Lower lobe of right lung (tissue), 2 donors: ENCODE results near the gene PSMB9. TPM values are rescaled to one million over a fixed set of nuclear protein-coding genes. Genes with fewer than 3 reads are reported as not detected.

Experiments used
- ATAC-seq, 2 donors: fragments of 200-7000 bp; cut with Tn5 transposase; one replicate each; pipeline ENCODE4 v1.9.1; 2020 to 2022; ENCODE audit warnings: mild to moderate bottlenecking in 2 of 2, moderate library complexity in 2 of 2
- DNase-seq: peaks from one replicate; pipeline ENCODE4 v3.0.0-alpha.2; 2020
- H3K27ac ChIP-seq: fragments of 200-600 bp; one replicate; pipeline ENCODE4 v1.8.0; 2022
- H3K27me3 ChIP-seq: fragments of 200-600 bp; one replicate; pipeline ENCODE4 v1.8.0; 2022; ENCODE audit warnings: low read depth
- H3K36me3 ChIP-seq: fragments of 200-600 bp; one replicate; pipeline ENCODE4 v1.8.0; 2022; ENCODE audit warnings: mild to moderate bottlenecking
- H3K4me1 ChIP-seq: fragments of 200-600 bp; one replicate; pipeline ENCODE4 v1.8.0; 2022
- H3K4me3 ChIP-seq: fragments of 200-600 bp; one replicate; pipeline ENCODE4 v1.8.0; 2022; ENCODE audit warnings: mild to moderate bottlenecking
- H3K9me3 ChIP-seq: fragments of 200-600 bp; one replicate; pipeline ENCODE4 v1.8.0; 2022
- CTCF ChIP-seq: fragments of 200-600 bp; IDR thresholded peaks from one replicate; pipeline ENCODE4 v1.8.0; 2022; ENCODE audit warnings: antibody characterized with exemption, mild to moderate bottlenecking
- intact Hi-C: fragments of 100-400 bp; cut with DNase I; formaldehyde crosslinking; loops from one replicate; pipeline ENCODE4 v1.11.0; 2022
- total RNA-seq: library from RNA; stranded (reverse); fragmentation: NEBNext Ultra II Directional; extraction: Animal tissue kit (Norgen Biotek cat#: 25700); gene quantifications from one replicate; pipeline ENCODE4 v1.2.1, GENCODE V29; 2021
- donor health status: DM: no; HTN: yes; CAD: no; lungs with severe emphysema.

Gene PSMB9
- total RNA-seq, 1 donor from 2014 or later, result 74.5 TPM

DNA sequence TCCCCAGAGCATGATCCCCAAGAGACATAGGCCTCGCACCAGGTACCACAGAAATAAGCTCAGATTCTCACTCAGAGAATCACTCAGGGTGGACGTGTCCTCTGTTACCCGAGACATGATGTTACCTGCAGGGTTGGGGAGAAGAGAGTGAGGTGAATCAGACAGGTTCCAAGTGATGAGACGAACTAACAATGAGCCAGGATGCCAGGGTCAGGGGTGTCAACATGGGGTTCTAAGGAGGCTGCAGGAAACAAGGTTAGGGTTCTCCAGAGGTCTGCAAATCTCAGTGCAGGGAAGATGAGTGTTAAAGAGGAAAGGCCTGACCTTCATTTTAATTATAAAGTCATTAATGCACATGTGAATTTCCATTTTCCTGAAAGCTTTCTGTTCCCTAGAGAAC is 3.0 kb upstream of the PSMB9 start:
- ATAC-seq, result no peak
- Histone ChIP-seq H3K4me1 (peaks cover 53% of the 10 kb centered on the region), H3K36me3 (peaks cover 59% of the 10 kb centered on the region), H3K27ac (no peak overlapping the region), H3K4me3 (no peak overlapping the region), H3K27me3 (no peaks in the 10 kb centered on the region), H3K9me3 (no peaks in the 10 kb centered on the region)
- no peak for DNase-seq
- TF ChIP-seq CTCF, result no peak
- intact Hi-C loops, result no loop called here

DNA sequence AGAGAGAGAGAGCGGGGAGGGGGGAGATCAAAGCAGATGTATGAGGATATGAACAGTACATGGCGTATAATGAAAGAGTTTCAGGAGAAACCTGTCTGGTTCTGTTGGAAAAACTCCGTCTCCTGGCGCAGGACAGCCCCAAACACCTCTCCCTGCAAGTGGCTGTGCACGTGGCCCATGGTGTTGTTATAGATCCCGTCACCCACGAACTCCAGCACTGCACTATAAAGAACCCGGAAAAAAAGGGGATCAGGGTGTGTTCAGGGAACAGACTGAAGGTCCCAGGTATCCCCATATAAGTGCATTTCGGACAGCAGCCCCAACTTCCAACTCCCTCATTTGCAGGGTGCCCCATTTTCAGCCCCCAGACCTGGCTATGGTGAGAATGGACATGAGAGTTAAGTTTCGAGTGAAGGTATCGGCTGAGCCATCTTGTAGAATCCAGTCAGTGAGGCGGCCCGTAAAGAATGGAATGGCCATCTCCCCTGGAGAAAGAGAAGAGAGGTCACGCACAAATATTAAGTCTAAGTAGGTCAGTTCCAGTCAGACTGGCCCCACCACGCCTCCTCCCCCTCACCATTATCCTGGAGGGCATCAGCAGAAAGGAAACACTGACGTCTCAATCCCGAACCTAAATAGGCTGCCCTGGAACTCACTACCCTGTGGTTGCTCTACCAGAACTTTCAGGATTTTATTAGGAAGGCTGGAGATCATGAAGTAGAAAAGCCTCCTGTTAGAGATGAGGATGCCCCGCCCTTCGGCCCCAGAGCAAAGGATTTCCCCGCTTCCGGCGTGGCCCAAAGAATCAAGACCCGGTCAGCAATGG is 1.8 kb upstream of the PSMB9 start:
- no peak for TF ChIP-seq CTCF
- Histone ChIP-seq H3K4me1 (peaks cover 52% of the 10 kb centered on the region), H3K36me3 (peaks cover 59% of the 10 kb centered on the region), H3K9me3 (no peaks in the 10 kb centered on the region), H3K27me3 (no peaks in the 10 kb centered on the region), H3K27ac (peak overlapping the region; percentile 97), H3K4me3 (peak overlapping the region; percentile 93)
- intact Hi-C loops, result no loop called here
- ATAC-seq, result peak in 1 of 2 donors; percentile 8
- no peak for DNase-seq

GRCh38 chr6:32852844-32853540 is 1.0 kb upstream of the PSMB9 start:
- ATAC-seq, result peak; percentile 59 to 63
- no peaks in the 10 kb centered on the region for H3K9me3 ChIP-seq
- peak; percentile 76 for DNase-seq
- no peaks in the 10 kb centered on the region for H3K27me3 ChIP-seq
- TF ChIP-seq CTCF, result no peak
- H3K27ac ChIP-seq, result peak overlapping the region; percentile 97
- H3K4me1 ChIP-seq, result peaks cover 52% of the 10 kb centered on the region
- intact Hi-C loops, result no loop called here
- H3K4me3 ChIP-seq, result peak overlapping the region; percentile 93
- peaks cover 59% of the 10 kb centered on the region for H3K36me3 ChIP-seq

GRCh38 chr6:32854376-32855178 is 585 bp downstream of the PSMB9 start:
- ATAC-seq (peak; percentile 51 to 57), DNase-seq (peak; percentile 61)
- Histone ChIP-seq H3K27ac (peak overlapping the region; percentile 97), H3K36me3 (peaks cover 61% of the 10 kb centered on the region), H3K9me3 (no peaks in the 10 kb centered on the region), H3K4me3 (peak overlapping the region; percentile 93), H3K4me1 (peaks cover 52% of the 10 kb centered on the region), H3K27me3 (no peaks in the 10 kb centered on the region)
- intact Hi-C loops, result no loop called here
- no peak for TF ChIP-seq CTCF

GRCh38 chr6:32855467-32856174 is 1.6 kb downstream of the PSMB9 start:
- no peak for TF ChIP-seq CTCF
- Histone ChIP-seq H3K9me3 (no peaks in the 10 kb centered on the region), H3K36me3 (peaks cover 61% of the 10 kb centered on the region), H3K27ac (peak overlapping the region; percentile 97), H3K27me3 (no peaks in the 10 kb centered on the region), H3K4me1 (peaks cover 43% of the 10 kb centered on the region), H3K4me3 (peak overlapping the region; percentile 93)
- DNase-seq (no peak), ATAC-seq (no peak)
- intact Hi-C loops, result no loop called here
